ENCODE results near the gene OPHN1.

DNA sequence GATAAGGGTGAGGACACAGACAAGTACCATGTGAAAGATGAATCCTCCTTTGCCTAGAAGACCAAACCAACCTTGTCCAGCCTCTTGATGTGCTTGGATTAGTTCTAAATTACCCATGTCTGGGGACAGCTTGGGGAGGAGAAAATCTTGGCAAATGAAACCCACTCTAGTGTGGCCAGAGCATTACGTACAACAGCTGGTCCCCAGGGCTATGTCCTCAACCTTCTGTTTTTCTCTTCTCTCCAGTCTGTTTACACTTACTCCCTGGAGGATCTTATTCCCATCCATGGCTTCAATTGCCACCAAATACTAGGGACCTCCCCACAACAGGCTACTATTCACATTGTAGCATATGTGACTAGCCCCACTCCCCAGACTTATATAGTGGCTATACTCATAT is 384.5 kb downstream of the OPHN1 start:
- TF ChIP-seq TAF1 (IDR thresholded peaks at IDR 0.05; ENCODE audit: borderline replicate concordance, insufficient read depth, low read length), result no peak
- TF ChIP-seq, protein P1, sequence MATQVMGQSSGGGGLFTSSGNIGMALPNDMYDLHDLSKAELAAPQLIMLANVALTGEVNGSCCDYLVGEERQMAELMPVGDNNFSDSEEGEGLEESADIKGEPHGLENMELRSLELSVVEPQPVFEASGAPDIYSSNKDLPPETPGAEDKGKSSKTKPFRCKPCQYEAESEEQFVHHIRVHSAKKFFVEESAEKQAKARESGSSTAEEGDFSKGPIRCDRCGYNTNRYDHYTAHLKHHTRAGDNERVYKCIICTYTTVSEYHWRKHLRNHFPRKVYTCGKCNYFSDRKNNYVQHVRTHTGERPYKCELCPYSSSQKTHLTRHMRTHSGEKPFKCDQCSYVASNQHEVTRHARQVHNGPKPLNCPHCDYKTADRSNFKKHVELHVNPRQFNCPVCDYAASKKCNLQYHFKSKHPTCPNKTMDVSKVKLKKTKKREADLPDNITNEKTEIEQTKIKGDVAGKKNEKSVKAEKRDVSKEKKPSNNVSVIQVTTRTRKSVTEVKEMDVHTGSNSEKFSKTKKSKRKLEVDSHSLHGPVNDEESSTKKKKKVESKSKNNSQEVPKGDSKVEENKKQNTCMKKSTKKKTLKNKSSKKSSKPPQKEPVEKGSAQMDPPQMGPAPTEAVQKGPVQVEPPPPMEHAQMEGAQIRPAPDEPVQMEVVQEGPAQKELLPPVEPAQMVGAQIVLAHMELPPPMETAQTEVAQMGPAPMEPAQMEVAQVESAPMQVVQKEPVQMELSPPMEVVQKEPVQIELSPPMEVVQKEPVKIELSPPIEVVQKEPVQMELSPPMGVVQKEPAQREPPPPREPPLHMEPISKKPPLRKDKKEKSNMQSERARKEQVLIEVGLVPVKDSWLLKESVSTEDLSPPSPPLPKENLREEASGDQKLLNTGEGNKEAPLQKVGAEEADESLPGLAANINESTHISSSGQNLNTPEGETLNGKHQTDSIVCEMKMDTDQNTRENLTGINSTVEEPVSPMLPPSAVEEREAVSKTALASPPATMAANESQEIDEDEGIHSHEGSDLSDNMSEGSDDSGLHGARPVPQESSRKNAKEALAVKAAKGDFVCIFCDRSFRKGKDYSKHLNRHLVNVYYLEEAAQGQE (IDR thresholded peaks at IDR 0.05; ENCODE audit: insufficient read depth in 1 of 2, low read depth in 2 of 2, low read length in 2 of 2), result no peak
- no peak for TF ChIP-seq POLR2AphosphoS5 (IDR thresholded peaks at IDR 0.05; ENCODE audit: low read depth, low read length)
- TF ChIP-seq SIN3A (IDR thresholded peaks at IDR 0.05; ENCODE audit: borderline replicate concordance, insufficient read depth, low read length), result no peak
- no peak for TF ChIP-seq FOXP2 (optimal IDR thresholded peaks at IDR 0.05; ENCODE audit: borderline replicate concordance, extremely low read depth, extremely low read length, insufficient read depth)
